Measurements from ENCODE around the gene ABHD3. TPM values are rescaled to one million over a fixed set of nuclear protein-coding genes. Genes with fewer than 3 reads are reported as not detected.
A peak's percentile ranks its signal among the peaks of the same experiment; 100 is the strongest.
"Not testable (repeated sequence)": the region's sequence is repeated elsewhere in the genome, so short reads cannot be mapped to it uniquely, and the experiment has no call there.

Gene ABHD3
- polyA plus RNA-seq, 1 donor: 40.5 TPM

DNA sequence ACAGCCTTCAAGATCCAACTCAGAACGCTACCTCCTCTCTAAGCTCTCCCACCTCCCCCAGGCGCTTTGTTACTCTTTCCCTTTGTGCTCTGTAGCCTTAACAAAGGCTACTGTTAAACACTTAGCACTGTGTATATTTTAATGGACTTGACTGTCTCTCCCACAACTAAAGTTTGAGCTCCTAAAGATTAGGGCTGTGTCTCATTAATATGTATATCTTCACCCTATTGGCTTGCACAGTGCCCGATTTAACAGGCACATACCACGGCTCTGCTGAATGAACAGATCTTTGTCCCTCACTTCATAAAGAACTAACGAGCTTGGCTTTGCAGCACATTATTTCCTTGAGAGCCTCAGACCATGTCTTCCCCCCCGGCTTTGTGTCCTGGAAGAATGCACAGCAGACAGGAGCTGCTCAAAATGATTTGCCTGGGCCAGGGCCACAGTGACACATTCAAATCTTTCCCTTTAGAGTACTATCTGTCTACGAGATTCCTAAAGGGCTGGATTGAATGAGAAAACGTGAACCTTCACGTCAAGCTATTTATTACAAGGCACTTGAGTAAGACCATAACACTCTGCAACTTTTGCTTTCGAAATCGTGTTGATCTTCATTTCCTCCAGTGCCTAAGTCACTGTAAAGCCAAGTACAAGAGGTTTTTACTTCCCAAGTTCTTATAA is 22.1 kb downstream of the ABHD3 start:
- WGBS (ENCODE audit: insufficient coverage, low lambda C conversion rate): no CpG with 5 or more reads among the region's 11 CpGs
- Histone ChIP-seq H3K4me1 (ENCODE audit: control insufficient read depth, insufficient read depth, low read length) (peaks cover 14% of the 10 kb centered on the region), H3K27ac (ENCODE audit: low read length) (peak overlapping the region; percentile 89), H3K9me3 (ENCODE audit: control insufficient read depth, low read depth, low read length) (no peaks in the 10 kb centered on the region), H3K36me3 (ENCODE audit: control insufficient read depth, insufficient read depth, low read length) (no peaks in the 10 kb centered on the region), H3K27me3 (ENCODE audit: control insufficient read depth, insufficient read depth, low read length) (no peaks in the 10 kb centered on the region), H3K4me3 (ENCODE audit: low read length) (peak overlapping the region; percentile 19)
- DNase-seq: peak; percentile 85 to 89

DNA sequence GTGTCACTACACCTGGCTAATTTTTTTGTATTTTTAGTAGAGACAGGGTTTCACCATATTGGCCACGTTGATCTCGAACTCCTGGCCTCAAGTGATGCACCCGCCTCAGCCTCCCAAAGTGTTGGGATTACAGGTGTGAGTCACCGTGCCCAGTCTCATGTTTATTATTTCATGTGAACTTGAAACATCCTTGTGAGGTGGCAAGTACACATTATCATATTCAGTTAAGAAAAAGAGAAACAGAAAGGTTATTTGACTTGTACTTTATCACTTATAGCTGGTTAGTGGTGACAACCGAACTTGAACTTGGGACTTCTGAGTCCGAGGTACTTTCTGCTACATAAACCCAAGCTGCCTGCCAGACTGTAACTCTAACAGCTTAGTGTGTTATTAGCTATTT is 24.4 kb downstream of the ABHD3 start:
- no peaks in the 10 kb centered on the region for H3K36me3 ChIP-seq (ENCODE audit: control insufficient read depth, insufficient read depth, low read length)
- WGBS (ENCODE audit: insufficient coverage, low lambda C conversion rate): 80% methylated on average over 1 of the region's 6 CpGs

DNA sequence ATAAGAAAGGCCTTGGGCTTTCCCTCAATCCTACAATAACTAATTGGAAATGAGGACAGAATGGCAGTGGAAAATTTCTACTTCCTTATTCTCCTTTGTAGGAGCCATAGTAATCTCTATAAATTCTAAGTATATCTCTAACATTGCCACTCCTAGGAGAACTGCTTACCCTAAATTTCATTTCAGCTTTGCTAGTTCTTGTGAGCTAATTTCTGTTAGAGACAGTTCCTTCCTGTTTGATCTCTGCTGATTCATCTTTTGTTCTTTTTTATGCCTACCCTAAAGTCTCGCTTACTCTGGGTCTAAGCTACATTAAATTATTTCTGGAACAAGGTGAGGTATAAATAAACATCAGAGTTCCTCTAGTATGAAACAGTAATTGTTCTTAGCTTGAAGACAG is 25.7 kb downstream of the ABHD3 start:
- no peaks in the 10 kb centered on the region for H3K36me3 ChIP-seq (ENCODE audit: control insufficient read depth, insufficient read depth, low read length)
- H3K27ac ChIP-seq (ENCODE audit: low read length): no peak overlapping the region
- no peaks in the 10 kb centered on the region for H3K27me3 ChIP-seq (ENCODE audit: control insufficient read depth, insufficient read depth, low read length)
- WGBS (ENCODE audit: insufficient coverage, low lambda C conversion rate): 100% methylated on average over 1 of the region's 1 CpG
- DNase-seq: no peak
- H3K4me1 ChIP-seq (ENCODE audit: control insufficient read depth, insufficient read depth, low read length): peaks cover 14% of the 10 kb centered on the region
- no peaks in the 10 kb centered on the region for H3K9me3 ChIP-seq (ENCODE audit: control insufficient read depth, low read depth, low read length)
- no peak overlapping the region for H3K4me3 ChIP-seq (ENCODE audit: low read length)

More for the DNA sequence above, 24.4 kb downstream of the ABHD3 start:
- Histone ChIP-seq H3K4me1 (ENCODE audit: control insufficient read depth, insufficient read depth, low read length) (peaks cover 14% of the 10 kb centered on the region), H3K9me3 (ENCODE audit: control insufficient read depth, low read depth, low read length) (no peaks in the 10 kb centered on the region), H3K4me3 (ENCODE audit: low read length) (no peak overlapping the region), H3K27ac (ENCODE audit: low read length) (peak overlapping the region; percentile 89), H3K27me3 (ENCODE audit: control insufficient read depth, insufficient read depth, low read length) (no peaks in the 10 kb centered on the region)
- DNase-seq: peak; percentile 71 to 82

DNA sequence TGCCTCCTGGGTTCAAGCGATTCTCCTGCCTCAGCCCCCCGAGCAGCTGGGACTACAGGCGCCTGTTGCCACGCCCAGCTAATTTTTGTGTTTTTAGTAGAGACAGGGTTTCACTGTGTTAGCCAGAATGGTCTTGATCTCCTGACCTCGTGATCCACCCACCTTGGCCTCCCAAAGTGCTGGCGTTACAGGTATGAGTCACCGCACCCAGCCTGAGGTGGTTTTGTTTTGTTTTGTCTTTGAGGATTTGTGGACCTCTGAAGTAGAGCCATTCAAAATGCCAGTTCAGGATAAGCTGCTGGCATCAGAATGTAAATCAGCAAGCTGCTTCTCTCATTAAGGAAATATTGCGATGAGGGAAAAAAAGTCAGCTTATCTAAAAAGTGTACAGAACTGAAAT is 29.2 kb downstream of the ABHD3 start:
- H3K27me3 ChIP-seq (ENCODE audit: control insufficient read depth, insufficient read depth, low read length); DNase-seq; H3K9me3 ChIP-seq (ENCODE audit: control insufficient read depth, low read depth, low read length); H3K27ac ChIP-seq (ENCODE audit: low read length); H3K4me3 ChIP-seq (ENCODE audit: low read length); H3K4me1 ChIP-seq (ENCODE audit: control insufficient read depth, insufficient read depth, low read length); H3K36me3 ChIP-seq (ENCODE audit: control insufficient read depth, insufficient read depth, low read length): not testable (repeated sequence)
- 100% methylated on average over 1 of the region's 8 CpGs for WGBS (ENCODE audit: insufficient coverage, low lambda C conversion rate)

DNA sequence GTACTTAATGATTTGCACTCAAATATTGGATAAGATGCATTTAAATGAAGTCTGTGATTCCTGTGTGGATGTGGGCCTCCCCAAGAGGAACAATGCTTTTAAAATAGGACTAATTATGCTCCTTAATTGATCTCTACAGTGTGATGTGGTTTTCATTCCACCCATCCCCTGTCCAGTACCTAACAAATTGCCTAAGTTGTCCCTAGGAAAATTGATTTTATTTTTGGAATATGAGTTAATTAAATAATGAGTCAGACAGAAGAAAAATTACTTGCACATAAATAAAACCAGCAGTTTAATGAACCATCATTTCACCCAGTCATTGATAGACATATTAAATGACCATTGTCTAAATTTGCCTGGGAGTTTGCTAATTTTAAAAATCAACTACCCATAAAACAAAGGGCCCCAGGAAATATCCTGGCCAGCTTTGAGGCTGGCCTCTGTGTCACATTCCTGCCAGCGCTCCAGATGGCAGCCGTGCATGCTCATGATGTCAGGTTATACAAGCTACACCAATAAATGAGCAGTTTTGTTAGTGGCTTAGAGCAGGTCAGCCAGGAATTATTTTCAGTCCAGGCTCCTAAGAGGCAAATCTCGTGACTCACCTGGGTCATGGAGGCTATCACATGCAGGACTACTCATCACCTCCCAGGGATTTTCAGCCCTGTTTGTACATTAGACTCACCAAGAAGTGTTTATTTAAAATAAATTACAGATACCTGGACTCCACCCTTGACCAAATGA is 31.9 kb downstream of the ABHD3 start:
- no peaks in the 10 kb centered on the region for H3K27me3 ChIP-seq (ENCODE audit: control insufficient read depth, insufficient read depth, low read length)
- DNase-seq: peak; percentile 31 to 44
- no CpG with 5 or more reads among the region's 3 CpGs for WGBS (ENCODE audit: insufficient coverage, low lambda C conversion rate)
- H3K36me3 ChIP-seq (ENCODE audit: control insufficient read depth, insufficient read depth, low read length): peaks cover 2% of the 10 kb centered on the region
- peak overlapping the region; percentile 33 for H3K27ac ChIP-seq (ENCODE audit: low read length)
- peaks cover 2% of the 10 kb centered on the region for H3K4me1 ChIP-seq (ENCODE audit: control insufficient read depth, insufficient read depth, low read length)
- H3K4me3 ChIP-seq (ENCODE audit: low read length): no peak overlapping the region
- no peaks in the 10 kb centered on the region for H3K9me3 ChIP-seq (ENCODE audit: control insufficient read depth, low read depth, low read length)

DNA sequence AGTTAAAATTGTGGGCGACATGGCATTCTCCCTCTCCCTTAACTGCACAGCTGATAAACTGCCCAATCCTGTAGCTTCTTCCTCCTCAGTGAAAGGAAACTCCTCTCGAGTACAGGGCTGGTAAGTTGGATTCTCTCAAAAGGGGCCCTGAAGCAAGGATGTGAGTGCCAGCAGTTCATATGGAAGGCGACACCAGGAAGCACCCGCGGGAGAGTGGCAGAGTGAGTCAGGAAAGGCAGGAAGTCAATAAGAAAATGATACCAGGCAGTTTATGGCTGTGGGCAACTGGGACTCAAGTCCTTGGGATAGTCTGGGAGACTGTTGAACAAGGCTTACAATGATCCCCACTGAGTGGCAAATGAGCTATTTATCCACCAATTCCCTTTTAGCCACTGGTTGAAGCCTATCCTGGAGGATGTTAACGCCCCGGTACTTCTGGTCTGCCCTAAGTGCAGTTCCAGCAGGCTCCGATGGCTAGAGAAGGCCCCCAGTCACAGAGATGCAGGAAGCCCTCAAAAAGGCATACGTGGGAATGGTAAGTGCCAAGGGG is 34.8 kb downstream of the ABHD3 start:
- no peaks in the 10 kb centered on the region for H3K27me3 ChIP-seq (ENCODE audit: control insufficient read depth, insufficient read depth, low read length)
- peaks cover 3% of the 10 kb centered on the region for H3K4me1 ChIP-seq (ENCODE audit: control insufficient read depth, insufficient read depth, low read length)
- WGBS (ENCODE audit: insufficient coverage, low lambda C conversion rate): no CpG with 5 or more reads among the region's 9 CpGs
- peaks cover 2% of the 10 kb centered on the region for H3K36me3 ChIP-seq (ENCODE audit: control insufficient read depth, insufficient read depth, low read length)
- DNase-seq: no peak
- H3K27ac ChIP-seq (ENCODE audit: low read length): no peak overlapping the region
- no peak overlapping the region for H3K4me3 ChIP-seq (ENCODE audit: low read length)
- no peaks in the 10 kb centered on the region for H3K9me3 ChIP-seq (ENCODE audit: control insufficient read depth, low read depth, low read length)

DNA sequence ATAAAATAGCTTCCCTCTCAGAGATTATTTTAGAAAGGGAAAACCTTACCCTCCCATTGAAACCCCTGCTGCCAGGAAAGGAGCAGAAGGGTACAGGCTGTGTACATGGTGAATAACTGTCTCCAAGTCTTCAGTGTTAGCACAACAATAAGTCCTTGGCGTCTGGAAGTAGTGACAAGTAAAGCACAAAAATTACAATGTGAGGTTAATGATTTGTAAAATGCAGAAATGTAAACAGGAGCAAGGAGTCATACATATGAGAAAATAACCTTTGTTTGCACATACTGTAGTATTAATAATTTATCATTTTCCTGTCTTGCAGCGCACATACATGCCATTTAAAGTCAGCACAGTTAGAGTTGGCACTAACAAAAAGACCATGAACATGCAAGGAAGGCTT is 40.5 kb downstream of the ABHD3 start:
- H3K4me3 ChIP-seq (ENCODE audit: low read length): no peak overlapping the region
- peak in 1 of 2 donors; percentile 18 for DNase-seq
- peaks cover 13% of the 10 kb centered on the region for H3K36me3 ChIP-seq (ENCODE audit: control insufficient read depth, insufficient read depth, low read length)
- H3K27me3 ChIP-seq (ENCODE audit: control insufficient read depth, insufficient read depth, low read length): no peaks in the 10 kb centered on the region
- no peak overlapping the region for H3K27ac ChIP-seq (ENCODE audit: low read length)
- H3K4me1 ChIP-seq (ENCODE audit: control insufficient read depth, insufficient read depth, low read length): peaks cover 3% of the 10 kb centered on the region
- no CpG with 5 or more reads among the region's 2 CpGs for WGBS (ENCODE audit: insufficient coverage, low lambda C conversion rate)
- H3K9me3 ChIP-seq (ENCODE audit: control insufficient read depth, low read depth, low read length): no peaks in the 10 kb centered on the region

DNA sequence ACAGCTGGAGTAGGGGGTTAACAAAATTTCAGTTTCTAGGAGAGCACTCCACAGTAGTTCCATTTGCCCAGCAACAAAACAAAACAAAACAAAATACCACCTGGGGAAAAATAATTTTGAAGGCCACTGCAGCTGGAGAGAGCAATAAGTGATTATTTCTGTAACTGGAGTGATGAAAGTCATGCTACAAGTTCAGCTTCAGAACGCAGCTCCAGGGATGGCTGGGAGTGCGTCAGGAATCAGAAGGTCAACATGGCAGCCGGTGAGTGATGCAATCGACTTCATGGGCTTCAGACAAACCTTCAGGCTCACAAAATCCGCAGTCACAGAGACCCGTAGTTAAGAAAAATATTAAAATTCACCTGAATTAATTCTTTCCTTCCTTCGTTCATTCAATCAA is 41.0 kb downstream of the ABHD3 start:
- Histone ChIP-seq H3K27ac (ENCODE audit: low read length) (no peak overlapping the region), H3K9me3 (ENCODE audit: control insufficient read depth, low read depth, low read length) (no peaks in the 10 kb centered on the region), H3K4me3 (ENCODE audit: low read length) (no peak overlapping the region), H3K4me1 (ENCODE audit: control insufficient read depth, insufficient read depth, low read length) (peaks cover 3% of the 10 kb centered on the region), H3K36me3 (ENCODE audit: control insufficient read depth, insufficient read depth, low read length) (peaks cover 13% of the 10 kb centered on the region), H3K27me3 (ENCODE audit: control insufficient read depth, insufficient read depth, low read length) (no peaks in the 10 kb centered on the region)
- no peak for DNase-seq
- WGBS (ENCODE audit: insufficient coverage, low lambda C conversion rate): 100% methylated on average over 1 of the region's 7 CpGs

DNA sequence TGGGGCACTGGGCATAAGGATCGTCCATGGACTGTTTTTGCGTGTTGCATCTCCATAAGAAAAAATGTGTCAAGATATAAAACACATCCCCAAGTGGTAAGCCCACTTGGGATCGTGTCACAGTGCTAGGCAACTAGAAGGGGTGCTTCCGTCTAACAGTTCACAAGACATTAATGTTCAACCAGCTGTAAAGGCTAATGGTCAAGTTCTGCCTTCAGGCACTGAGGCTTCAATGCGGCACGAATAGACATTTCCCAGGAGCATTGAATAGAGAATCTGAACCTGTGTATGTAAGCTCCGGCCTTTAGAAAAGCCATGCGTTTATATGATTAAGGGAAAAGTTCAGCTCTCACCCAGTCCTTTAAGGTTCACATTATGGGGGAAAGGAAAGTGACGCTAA is 42.0 kb downstream of the ABHD3 start:
- no peaks in the 10 kb centered on the region for H3K4me1 ChIP-seq (ENCODE audit: control insufficient read depth, insufficient read depth, low read length)
- H3K27me3 ChIP-seq (ENCODE audit: control insufficient read depth, insufficient read depth, low read length): no peaks in the 10 kb centered on the region
- no peak overlapping the region for H3K27ac ChIP-seq (ENCODE audit: low read length)
- H3K36me3 ChIP-seq (ENCODE audit: control insufficient read depth, insufficient read depth, low read length): peaks cover 16% of the 10 kb centered on the region
- DNase-seq: no peak
- 100% methylated on average over 2 of the region's 9 CpGs for WGBS (ENCODE audit: insufficient coverage, low lambda C conversion rate)
- no peaks in the 10 kb centered on the region for H3K9me3 ChIP-seq (ENCODE audit: control insufficient read depth, low read depth, low read length)
- no peak overlapping the region for H3K4me3 ChIP-seq (ENCODE audit: low read length)

DNA sequence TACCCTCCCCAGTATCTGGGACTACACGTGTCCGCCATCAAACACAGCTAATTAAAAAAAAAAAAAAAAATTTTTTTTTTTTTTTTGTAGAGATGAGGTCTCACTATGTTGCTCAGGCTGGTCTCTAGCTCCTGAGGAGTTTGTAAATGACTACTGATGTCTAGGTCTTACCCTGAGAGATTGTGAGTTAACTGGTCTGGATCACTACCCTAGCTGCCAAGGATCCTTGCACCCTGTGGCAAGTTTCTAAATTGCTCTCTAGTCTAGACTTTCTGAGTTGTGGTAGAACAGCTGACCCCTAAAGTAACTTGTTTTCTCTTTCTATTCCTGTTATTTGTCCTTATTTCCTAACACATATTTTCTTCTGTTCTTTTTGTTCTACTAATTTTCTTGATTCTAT is 44.5 kb downstream of the ABHD3 start:
- Histone ChIP-seq H3K27me3 (ENCODE audit: control insufficient read depth, insufficient read depth, low read length) (no peaks in the 10 kb centered on the region), H3K4me3 (ENCODE audit: low read length) (no peak overlapping the region), H3K27ac (ENCODE audit: low read length) (no peak overlapping the region), H3K4me1 (ENCODE audit: control insufficient read depth, insufficient read depth, low read length) (no peaks in the 10 kb centered on the region), H3K9me3 (ENCODE audit: control insufficient read depth, low read depth, low read length) (no peaks in the 10 kb centered on the region), H3K36me3 (ENCODE audit: control insufficient read depth, insufficient read depth, low read length) (peaks cover 16% of the 10 kb centered on the region)
- DNase-seq: no peak
- no CpG with 5 or more reads among the region's 2 CpGs for WGBS (ENCODE audit: insufficient coverage, low lambda C conversion rate)
